Measurements from ENCODE around the gene SLC3A2. TPM values are rescaled to one million over a fixed set of nuclear protein-coding genes. Genes with fewer than 3 reads are reported as not detected.

The SLC3A2 gene
- total RNA-seq, 1 donor from 2014 or later = 181 TPM

DNA sequence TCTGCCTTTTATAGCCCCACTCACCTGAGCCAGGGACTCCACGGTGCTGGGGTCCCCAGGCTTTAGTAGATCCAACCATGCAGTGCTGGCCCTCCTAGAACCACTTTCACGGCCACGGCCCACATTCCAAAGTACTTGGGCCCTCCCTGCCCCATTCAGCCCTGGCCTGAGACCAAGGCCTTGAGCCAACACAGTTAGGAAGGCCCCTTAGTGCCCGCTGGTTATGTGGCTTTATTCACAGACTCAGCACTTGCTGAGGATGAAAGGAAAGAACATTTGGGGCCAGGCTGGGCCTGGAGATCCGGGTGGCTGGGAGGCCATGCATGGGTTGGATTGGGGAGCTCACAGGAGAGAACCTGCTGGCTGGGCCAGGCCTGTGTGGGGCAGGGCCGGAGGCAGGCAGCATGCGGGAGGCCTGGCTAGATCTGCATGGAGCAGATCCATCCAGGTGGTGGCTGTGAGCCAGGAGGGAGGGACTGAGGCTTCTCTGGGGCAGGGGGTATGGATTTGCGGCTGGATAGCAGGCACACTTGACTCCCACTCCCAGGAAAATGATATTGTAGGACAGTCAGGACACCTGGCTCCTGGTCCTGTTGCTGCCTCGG is 27.9 kb downstream of the SLC3A2 start:
- TF ChIP-seq, protein P1, sequence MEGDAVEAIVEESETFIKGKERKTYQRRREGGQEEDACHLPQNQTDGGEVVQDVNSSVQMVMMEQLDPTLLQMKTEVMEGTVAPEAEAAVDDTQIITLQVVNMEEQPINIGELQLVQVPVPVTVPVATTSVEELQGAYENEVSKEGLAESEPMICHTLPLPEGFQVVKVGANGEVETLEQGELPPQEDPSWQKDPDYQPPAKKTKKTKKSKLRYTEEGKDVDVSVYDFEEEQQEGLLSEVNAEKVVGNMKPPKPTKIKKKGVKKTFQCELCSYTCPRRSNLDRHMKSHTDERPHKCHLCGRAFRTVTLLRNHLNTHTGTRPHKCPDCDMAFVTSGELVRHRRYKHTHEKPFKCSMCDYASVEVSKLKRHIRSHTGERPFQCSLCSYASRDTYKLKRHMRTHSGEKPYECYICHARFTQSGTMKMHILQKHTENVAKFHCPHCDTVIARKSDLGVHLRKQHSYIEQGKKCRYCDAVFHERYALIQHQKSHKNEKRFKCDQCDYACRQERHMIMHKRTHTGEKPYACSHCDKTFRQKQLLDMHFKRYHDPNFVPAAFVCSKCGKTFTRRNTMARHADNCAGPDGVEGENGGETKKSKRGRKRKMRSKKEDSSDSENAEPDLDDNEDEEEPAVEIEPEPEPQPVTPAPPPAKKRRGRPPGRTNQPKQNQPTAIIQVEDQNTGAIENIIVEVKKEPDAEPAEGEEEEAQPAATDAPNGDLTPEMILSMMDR (conservative IDR thresholded peaks at IDR 0.05) = no peak
- H3K27me3 Mint-ChIP-seq (ENCODE audit: low read depth) = peaks cover 15% of the 10 kb centered on the region
- DNase-seq (ENCODE audit: low read depth, low spot score) = no peak
- H3K27ac Mint-ChIP-seq (ENCODE audit: unreplicated experiment) = no peak overlapping the region
- peaks cover 9% of the 10 kb centered on the region for H3K4me1 Mint-ChIP-seq
- no peak overlapping the region for H3K4me3 Mint-ChIP-seq
- no peaks in the 10 kb centered on the region for H3K36me3 Mint-ChIP-seq (ENCODE audit: low read depth)
- H3K9me3 Mint-ChIP-seq = no peaks in the 10 kb centered on the region

DNA sequence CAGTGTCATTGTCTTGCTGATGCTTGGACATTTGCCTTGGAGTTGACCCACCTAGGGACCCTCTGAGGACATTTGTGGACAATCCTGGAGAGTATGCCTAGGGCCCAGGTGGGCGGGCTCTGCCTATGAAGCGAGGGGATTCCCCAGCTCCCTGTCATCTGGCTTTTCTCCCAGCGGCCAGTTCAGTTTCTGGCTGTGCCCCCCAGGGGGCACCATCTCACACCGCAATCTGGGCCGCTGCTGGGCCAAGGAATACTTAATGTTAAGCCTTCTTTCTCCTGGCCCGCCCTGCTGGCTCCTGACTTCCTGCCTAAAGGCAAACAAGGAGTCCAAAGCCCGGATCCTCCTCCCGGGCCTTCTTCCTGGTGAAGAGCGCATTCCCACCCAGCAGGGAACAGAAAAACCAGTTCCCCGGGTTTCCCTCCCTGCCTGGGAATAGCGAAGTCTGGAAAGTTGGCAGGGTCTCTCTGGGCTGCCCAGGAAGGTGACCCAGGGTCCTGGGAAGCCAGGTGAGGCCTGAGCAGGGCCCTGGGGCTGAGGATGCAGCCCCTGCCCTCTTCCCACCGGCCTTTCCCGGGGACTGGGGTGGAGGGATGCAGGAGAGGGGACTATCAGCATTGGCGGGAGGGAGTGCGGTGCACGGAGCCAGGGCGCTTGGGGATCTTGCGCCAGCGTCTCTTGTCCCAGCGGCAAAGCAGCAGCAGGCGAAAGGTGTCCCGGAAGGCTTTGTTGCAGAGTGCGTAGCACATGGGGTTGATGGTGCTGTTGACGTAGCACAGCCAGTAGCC is 28.6 kb downstream of the SLC3A2 start:
- peak; percentile 61 for DNase-seq (ENCODE audit: low read depth, low spot score)
- Mint-ChIP-seq H3K27ac (ENCODE audit: unreplicated experiment) (no peak overlapping the region), H3K27me3 (ENCODE audit: low read depth) (peaks cover 10% of the 10 kb centered on the region), H3K4me1 (peaks cover 9% of the 10 kb centered on the region), H3K36me3 (ENCODE audit: low read depth) (no peaks in the 10 kb centered on the region), H3K4me3 (no peak overlapping the region), H3K9me3 (no peaks in the 10 kb centered on the region)
- TF ChIP-seq, protein P1 (conservative IDR thresholded peaks at IDR 0.05) = peak; percentile 71

DNA sequence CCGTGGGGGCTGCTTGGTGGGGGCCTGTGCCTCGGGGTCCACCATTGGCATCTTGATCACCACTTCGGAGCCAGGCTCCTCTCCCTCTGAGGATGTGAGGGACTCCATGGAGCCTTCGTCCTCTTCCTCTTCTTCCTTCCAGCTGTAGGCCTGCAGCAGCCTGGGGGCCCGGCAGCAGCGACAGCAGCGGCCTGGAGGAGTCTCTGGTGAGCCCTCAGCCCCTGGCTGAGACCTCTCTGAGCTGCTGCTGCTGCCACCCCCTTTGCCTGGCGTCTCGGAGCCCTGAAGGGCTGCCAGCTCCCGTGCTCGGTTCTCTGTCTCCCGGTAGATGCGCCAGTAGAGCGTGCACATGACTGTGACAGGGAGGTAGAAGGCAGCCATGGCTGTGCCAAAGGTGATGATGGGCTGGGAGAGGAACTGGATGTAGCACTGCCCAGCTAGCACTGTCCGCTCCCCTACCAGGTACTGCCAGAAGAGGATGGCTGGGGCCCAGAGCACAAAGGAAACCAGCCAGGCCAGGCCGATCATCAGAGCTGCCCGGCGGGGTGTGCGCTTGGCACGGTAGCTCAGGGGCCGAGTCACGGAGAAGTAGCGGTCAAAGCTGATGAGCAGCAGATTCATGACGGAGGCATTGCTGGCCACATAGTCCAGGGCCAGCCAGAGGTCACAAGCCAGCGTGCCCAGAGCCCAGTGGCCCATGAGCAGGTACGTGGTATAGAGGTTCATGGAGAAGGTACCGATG is 29.6 kb downstream of the SLC3A2 start:
- Mint-ChIP-seq H3K27ac (ENCODE audit: unreplicated experiment) (no peak overlapping the region), H3K4me1 (peaks cover 9% of the 10 kb centered on the region), H3K27me3 (ENCODE audit: low read depth) (peaks cover 4% of the 10 kb centered on the region), H3K4me3 (no peak overlapping the region), H3K9me3 (no peaks in the 10 kb centered on the region), H3K36me3 (ENCODE audit: low read depth) (no peaks in the 10 kb centered on the region)
- TF ChIP-seq, protein P1 (conservative IDR thresholded peaks at IDR 0.05) = no peak
- DNase-seq (ENCODE audit: low read depth, low spot score) = no peak

DNA sequence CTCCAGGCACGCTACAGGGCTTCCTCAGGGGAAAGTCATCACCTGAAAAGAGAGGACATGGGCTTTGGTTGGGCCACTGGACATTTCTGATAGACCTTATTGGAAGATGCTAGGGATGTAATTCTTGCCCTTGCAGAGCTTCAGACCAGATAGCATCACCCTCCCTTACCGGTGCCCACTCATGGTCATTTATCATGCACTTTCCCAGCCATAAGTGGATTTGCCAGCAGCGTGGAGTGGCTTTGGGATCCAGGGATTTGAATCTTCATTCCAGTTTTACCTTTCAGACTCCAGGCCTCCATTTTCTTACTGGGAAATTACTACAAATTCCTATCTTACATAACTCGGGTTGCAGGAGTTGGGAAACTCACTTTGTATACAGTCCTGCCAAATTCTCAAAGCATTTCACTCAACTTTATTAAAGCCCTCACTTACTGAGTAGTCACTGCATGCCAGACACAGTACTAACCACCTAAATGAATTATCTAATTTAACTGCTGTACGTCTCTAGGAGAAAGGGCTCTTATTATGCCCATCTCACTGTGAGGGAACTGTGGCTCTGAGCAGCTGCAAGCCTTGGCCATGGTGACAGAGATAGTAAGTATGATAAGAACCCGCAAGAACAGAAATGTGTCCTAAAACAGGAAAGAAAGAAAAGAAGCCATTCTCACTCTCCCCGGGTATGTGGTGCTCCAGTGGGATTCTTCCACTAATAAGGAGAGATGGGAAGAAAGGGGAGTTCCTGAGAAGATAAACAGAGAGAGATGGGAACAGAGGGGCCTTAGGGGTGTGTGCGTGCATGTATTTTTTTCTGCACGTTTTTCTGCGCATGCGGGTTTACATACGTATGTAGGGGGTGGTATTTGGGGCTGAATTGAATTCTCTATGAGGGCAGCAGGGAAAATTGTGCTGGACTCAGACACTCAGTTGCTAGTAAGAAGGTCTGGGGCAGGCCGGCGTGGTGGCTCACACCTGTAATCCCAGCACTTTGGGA is 30.7 kb downstream of the SLC3A2 start:
- H3K9me3 Mint-ChIP-seq = no peaks in the 10 kb centered on the region
- no peak overlapping the region for H3K4me3 Mint-ChIP-seq
- H3K4me1 Mint-ChIP-seq = peaks cover 9% of the 10 kb centered on the region
- DNase-seq (ENCODE audit: low read depth, low spot score) = no peak
- H3K27me3 Mint-ChIP-seq (ENCODE audit: low read depth) = peaks cover 4% of the 10 kb centered on the region
- no peak overlapping the region for H3K27ac Mint-ChIP-seq (ENCODE audit: unreplicated experiment)
- TF ChIP-seq, protein P1 (conservative IDR thresholded peaks at IDR 0.05) = no peak
- H3K36me3 Mint-ChIP-seq (ENCODE audit: low read depth) = no peaks in the 10 kb centered on the region

DNA sequence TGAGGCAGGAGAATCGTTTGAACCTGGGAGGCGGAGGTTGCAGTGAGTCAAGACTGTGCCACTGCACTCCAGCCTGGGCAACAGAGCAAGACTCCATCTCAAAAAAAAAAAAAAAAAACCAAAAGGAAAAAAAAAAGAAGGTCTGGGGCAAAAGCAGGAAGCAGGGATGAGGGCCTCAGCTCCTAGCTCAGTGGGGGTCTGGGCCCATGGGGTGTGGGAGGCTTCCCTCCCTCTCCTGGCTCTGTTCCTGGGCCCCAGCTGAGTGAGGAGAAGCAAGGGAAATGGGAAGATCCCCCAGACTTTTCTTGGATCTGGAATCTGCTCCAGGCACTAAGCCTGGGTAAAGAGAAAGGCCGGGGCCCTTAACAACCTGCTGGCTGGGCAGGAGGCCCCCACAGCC is 31.6 kb downstream of the SLC3A2 start:
- Mint-ChIP-seq H3K9me3 (no peaks in the 10 kb centered on the region), H3K27ac (ENCODE audit: unreplicated experiment) (no peak overlapping the region), H3K4me1 (peaks cover 9% of the 10 kb centered on the region), H3K36me3 (ENCODE audit: low read depth) (no peaks in the 10 kb centered on the region), H3K27me3 (ENCODE audit: low read depth) (peaks cover 4% of the 10 kb centered on the region), H3K4me3 (no peak overlapping the region)
- TF ChIP-seq, protein P1 (conservative IDR thresholded peaks at IDR 0.05) = no peak
- no peak for DNase-seq (ENCODE audit: low read depth, low spot score)
